NCI-H2227 (cell line): ENCODE data around the gene CGREF1.
"Not testable (repeated sequence)": the region's sequence is repeated elsewhere in the genome, so short reads cannot be mapped to it uniquely, and the experiment has no call there.

Experiments
- DNase-seq: peaks from one replicate; lab custom pipeline; 2025; ENCODE audit not compliant: unreplicated experiment; lab: John Stamatoyannopoulos, UW

Gene CGREF1

GRCh38 chr2:27137322-27137935 lies 18.5 kb upstream of the CGREF1 start:
- DNase-seq = no peak

DNA sequence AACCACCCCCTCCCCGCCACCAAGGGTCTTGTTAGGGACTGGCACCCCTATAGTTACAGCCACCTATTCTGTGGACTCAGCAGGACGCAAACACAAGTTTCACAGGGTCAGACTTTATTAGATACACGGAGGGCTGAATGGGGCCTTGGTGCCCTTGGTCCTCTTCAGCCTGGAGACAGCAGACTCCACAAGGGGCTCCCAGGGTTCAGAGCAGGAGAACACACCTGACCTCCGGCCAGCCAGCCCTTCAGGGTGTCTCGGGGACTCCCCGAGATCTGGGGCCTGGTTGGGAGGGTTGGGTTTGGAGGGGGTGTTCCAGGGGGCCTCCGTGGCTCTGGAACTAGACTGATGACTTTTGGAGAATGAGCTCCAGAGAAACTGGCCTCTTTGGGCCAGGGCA lies 17.8 kb upstream of the CGREF1 start:
- no peak for DNase-seq

GRCh38 chr2:27135478-27135955 lies 16.6 kb upstream of the CGREF1 start:
- DNase-seq = no peak

- no peak for DNase-seq
These were observed 16.0 kb upstream of the CGREF1 start for GRCh38 chr2:27134781-27135477.

DNA sequence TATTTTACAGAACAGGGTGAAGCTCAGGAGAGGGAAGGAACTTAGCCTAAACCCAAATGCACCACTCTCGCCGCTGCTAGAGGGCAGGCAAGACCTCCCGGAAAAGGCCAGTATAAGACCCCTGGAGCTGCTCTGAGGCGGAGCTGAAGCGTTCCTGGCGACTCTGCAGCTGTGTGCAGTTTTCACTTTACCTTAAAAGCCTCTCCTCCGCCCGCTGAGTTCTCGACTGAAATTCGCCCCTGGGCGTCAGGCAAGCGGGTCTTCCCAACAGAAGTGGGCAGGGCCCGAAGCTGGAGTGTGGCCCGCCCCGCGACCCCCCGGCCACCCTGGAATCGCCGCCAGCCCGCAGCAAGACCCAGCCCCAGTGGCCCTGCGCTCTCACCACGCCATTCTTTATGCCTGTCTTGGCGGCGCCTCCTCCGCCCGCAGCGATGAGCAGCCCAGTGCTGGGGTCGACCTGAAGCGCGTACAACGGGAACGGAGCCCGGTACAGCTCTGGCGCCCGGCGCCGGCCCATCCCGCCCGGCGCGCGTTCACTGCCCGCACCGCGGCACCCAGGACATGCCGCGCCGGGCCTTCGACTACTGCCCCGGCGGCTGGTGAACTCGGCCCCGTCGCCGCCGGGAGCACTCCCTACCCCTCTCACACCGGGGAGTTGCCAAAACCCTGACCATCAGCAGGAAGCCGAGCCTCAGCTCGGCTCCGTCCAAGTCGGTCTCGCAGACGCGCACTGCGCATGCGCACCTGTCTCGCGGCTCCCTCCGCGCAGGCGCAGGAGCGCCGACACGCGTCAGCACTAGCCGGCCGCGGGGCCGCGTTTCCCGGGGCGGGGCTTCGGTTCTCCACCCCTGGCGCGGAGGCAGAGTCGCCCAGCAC lies 15.2 kb upstream of the CGREF1 start, which contains the start of gene PREB:
TSS of gene PREB (minus strand) at position 732 of the 876 bp plus-strand sequence. CDS start at position 517, 215 bp downstream.
- DNase-seq = peak; percentile 99

DNA sequence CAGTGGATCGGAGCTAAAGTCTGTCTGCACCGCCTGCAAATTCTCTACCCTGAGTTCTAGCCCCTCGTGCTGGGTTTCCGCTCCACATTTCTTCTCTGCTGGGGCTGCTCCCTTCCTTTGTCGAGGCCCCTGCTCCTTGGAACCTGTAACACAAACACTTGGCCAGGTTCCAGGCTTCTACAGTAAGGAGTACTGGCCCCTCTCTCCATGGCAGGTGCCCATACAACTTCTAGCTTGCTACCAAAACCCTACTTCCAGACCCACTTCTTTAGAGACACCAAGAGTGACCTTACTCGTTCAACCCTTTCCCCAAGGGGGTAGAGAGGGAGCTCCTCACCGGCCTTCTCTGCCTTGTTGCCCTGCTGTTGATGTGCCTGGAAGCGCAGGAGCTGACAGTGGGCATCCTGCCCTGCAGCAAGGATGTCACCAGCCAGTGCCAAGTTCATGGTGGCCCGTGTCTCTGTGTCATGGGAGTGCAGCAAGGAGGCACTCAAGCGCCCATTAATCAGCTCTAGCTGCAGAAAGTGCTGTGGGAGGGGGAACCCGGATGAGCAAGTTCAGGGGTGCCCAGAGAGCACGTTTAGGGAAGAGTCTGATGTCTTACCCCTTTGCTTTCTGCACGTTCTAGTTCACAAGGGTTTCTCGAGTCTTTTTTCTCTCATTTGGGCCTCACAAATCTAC lies 14.4 kb upstream of the CGREF1 start:
- DNase-seq = no peak

DNA sequence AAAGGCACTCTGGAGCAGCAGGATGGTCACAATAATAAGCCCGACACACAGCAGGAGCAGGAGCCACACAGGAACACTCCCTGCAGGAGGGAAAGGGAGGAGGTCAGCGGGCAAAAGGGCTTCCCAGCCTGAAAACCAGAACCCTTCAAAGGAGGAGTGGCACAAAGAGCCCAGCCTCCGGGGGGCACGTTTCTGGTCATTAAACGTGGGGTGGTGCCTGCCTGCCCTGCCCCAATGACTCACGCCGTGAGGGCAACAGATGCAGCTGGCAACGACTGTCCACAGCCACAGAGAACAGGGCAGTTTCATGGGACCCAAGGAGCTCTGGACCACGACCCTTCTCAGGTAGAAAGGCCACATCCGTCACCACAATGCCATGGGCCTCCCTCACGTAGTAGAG lies 12.5 kb upstream of the CGREF1 start:
- no peak for DNase-seq

- DNase-seq = no peak
These were observed 11.5 kb upstream of the CGREF1 start for GRCh38 chr2:27130396-27130795.

- no peak for DNase-seq
These were observed 10.0 kb upstream of the CGREF1 start for GRCh38 chr2:27128668-27129571.

- DNase-seq = no peak
These were observed 9.1 kb upstream of the CGREF1 start for GRCh38 chr2:27127883-27128667.

DNA sequence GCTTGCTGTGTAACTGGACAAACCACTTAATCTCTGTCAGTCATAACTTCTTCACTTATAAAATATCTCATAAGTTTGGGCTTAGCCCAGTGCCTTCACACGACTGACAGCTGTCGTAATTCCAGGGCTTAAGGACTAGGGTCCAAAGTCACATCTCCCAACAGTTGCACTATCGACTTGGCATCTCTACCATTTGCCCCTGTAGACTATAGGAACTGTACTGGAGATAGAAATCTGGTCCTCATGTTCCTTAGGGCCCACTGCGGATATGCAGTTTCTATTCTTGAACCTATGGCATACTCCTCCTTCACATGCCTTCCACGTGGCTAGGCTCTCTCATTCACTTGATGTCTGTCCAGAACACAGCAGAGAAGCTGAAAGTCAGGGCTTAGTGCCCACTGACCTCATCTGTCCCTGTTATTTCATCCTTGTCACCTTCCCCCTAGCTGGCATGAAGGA lies 7.4 kb upstream of the CGREF1 start:
- DNase-seq = no peak

- DNase-seq = no peak
These were observed 6.2 kb upstream of the CGREF1 start for GRCh38 chr2:27125104-27125503.

DNA sequence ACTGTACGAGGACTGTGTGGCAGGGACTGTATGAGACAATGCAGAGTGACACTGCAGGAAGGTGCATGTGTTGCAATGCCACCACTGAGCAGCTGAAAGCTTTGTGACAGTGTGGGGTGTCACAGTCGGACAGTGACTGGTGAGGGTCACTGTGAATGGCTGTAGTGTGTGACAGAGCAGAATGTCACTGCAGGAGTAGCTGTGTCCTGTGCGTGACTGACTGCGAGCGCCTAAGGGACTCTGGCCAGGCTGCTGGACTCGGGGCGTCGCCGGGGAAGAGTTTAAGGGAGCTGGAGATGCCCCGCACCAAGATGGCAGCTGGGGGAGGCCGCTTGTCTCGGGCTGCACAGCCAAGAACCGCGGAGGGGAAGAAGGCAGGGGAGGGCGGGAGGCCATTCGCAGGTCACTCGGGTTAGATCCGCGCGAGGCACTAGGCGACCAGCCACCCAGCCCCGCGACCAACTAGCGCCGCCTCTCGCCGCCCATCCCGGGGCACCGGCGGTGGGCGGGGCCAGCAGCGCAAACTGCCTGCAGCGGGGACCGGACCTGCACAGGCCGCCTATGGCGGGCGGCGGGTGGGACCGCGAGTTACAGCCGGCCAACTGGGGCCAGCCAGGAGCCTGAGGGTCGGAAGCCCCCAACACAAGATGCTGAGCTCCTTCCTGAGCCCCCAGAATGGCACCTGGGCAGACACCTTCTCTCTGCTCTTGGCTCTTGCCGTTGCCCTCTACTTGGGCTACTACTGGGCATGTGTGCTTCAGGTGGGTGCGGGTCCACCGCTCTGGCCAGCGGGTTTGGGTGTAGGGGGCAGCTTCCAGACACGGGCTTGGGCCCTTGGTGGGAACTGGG lies 4.6 kb upstream of the CGREF1 start, which contains the start of gene ABHD1:
TSS of gene ABHD1 (plus strand) at position 514 of the 849 bp plus-strand sequence. CDS start at position 648, 134 bp downstream.
- peak; percentile 59 for DNase-seq

GRCh38 chr2:27122791-27123190 lies 3.9 kb upstream of the CGREF1 start:
- no peak for DNase-seq

DNA sequence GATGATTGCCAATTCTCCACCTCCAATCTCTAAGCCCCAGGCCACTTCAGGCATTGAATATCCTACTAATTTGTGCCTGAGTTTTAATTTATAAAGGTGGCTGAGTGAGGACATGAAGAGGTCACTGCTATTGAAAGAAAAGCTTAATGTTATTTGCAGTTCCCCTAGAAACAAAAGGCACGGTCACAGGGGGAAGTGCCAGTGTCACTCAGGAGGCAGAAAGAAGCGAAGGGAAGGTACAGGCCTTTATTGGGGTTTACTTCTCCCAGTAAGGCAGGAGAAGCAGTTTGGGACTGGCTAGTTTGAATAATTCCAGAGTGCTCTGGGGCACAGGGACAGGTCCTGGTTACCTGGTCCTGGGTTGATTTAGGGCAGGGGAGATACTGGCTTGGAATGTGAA lies 3.0 kb upstream of the CGREF1 start:
- DNase-seq = no peak

DNA sequence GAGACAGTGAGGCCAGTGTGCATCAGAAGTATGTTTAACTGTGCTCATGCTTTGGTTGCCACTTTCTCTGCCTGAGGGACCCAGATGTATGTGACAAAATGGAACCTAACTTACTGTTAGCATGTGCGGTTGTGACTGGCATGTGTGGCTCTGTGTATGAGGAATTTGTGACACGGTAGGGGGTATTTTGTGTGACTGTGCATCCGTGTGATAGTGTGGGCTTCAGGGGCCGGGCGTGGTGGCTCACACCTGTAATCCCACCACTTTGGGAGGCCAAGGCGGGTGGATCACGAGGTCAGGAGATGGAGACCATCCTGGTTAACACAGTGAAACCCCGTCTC lies 372 bp upstream of the CGREF1 start:
- not testable (repeated sequence) for DNase-seq

DNA sequence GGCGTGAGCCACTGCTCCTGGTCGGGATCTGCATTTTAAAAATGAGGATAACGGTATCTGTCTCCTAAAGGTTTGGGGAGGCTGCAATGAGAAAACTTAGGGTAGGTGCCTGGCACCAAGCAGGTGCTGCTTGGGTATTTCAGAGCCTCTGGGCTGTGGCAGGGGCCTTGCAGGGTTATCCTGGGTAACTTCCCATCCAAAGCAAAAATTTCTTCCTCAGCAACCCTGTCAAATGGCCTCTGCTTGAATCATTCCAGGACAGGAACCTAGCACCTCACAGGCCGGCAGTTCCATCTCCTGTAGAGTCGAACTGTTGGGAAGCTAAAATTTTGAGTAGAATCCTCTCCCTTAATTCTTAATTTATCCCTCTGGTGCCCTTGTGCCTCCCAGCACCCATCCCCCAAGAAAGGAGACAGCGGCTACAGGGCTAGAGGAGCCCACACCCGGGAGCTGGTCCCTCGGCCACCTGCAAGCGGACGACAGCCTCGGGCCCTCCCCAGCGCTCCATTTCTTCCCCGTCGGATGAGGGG lies 868 bp downstream of the CGREF1 start:
- DNase-seq = no peak

DNA sequence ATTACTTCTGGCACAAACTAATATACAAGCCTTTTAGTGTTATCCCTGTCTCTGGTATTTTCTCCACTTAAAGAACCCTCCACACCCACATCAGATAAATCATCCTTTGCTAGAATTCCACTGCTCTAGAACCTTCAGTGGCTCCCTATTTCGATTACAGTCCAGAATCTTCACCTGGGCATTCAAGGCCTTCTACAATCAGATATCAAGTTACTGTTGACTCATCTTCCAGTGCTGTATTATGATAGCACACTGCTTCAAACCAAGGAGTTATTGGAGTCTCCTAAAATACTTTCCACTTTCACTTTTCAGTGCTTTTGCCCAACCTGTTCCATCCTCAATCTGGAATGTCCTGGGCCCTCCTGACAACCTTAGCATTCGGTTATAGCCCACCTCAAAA lies 3.4 kb downstream of the CGREF1 start:
- no peak for DNase-seq
